ENCODE data around the gene SLC22A23.

DNA sequence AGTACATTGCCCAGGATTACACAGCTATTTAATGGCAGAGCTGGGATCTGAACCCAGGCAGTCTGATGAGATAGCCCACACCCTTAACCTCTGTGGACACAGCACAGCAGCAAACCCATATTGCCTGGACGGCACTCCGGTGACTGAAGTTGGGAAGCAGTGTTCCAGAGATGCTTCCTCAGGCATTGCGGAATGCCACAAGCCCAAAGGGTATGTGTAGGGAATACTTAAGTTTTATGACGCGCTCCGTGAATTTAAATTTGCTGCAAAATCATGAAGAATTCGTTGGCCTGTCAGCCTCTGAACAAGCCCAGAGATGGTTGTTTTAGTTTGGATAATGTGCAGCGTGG, 151.7 kb downstream of the SLC22A23 start:
- TF ChIP-seq POLR2AphosphoS5 (IDR thresholded peaks at IDR 0.05; ENCODE audit: borderline replicate concordance, low read depth, low read length) (no peak), EZH2 (IDR thresholded peaks at IDR 0.05) (no peak), FOXP2 (optimal IDR thresholded peaks at IDR 0.05; ENCODE audit: control extremely low read depth, extremely low read length, insufficient read depth) (no peak)

Data from SK-N-MC (cell line).